GM21447 (cell line): ENCODE results near the gene TTC33.

ENCODE experiments used
- ATAC-seq: cut with Tn5 transposase; IDR thresholded peaks from one replicate; pipeline ENCODE4 v1.9.1; 2021; ENCODE audit not compliant: unreplicated experiment

The TTC33 gene

DNA sequence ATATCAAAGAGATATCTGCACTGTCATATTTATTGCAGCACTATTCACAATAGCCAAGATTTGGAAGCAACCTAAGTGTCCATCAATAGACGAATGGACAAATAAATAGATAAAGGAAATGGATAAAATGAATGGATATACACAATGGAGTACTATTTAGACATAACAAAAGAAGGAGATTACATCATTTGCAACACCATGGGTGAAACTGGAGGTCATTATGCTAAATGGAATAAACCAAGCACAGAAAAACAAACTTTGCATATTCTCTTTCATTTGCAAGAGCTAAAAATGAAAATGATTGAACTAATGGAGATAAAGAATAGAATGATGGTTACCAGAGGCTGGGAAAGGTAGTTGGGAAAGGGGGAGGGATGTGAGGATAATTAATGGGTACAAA lies 231.1 kb downstream of the TTC33 start:
- no peak for ATAC-seq

DNA sequence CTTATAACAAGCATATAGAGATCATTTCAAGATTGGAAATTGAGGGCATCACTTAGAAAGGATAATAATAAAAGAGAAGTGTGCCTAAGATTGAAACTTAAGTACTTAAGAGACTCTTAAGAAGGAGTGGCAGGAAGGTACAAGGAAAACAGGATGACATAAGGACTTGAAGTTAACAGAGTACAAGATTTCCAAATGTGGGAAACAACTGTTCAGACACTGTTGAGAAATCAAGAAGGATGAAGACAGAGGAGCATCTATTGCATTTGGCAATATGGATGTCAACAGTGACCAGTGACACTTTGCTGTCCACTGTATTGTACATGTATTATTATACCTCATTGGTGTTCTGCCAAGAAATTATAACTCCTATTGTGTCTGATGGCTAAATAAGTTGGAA lies 233.8 kb downstream of the TTC33 start:
- ATAC-seq: no peak

DNA sequence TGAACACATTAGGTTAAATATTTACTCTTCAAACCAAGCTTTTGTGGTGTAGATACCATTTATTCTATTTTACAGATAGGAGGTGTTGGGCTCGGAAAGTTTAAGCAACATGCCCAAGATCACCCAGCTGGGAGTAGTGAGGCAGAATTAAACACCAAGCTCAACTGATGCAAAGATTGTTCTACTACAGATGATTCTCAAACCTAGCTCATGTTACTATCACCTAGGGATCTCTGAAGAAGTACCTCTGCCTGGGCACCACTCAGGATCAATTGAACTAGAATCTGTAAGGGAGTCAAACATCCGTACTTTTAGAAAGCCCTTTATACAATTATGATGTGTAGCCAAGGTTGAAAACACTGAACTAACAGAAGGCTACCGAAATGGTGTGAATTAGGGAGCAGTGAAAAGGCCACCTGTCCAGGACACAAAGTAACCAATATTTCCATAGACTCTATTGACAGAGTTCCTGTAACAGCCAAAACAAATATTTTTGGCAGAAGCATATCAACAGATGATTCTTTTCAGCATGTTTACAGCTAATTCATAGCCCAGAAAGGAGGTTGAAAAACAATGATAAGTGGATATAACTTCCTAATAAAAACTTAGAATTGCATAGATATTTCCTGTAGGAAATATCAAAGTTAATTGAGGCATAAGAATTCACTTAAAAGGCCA lies 234.5 kb downstream of the TTC33 start:
- ATAC-seq: no peak

DNA sequence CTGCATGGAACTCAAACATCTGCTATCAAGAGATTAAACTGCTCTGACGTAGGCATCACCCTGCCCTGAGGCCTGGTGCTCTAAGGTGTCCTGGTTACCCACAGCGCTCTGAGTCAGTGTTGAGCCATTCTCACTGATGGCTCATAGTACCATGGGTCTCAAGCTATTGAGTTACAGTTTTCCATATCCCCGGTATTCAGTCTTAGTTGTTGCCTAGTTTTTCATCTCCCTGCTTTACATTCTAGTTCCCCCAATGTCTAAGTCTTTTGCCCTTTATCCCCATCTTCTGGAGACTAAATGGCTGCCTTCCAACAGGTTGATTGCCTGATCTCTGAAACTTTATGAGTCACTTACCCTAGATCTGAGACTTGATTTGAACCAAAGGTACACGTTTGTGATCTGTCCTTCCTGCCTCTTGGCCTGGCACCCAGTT lies 237.3 kb downstream of the TTC33 start:
- no peak for ATAC-seq

DNA sequence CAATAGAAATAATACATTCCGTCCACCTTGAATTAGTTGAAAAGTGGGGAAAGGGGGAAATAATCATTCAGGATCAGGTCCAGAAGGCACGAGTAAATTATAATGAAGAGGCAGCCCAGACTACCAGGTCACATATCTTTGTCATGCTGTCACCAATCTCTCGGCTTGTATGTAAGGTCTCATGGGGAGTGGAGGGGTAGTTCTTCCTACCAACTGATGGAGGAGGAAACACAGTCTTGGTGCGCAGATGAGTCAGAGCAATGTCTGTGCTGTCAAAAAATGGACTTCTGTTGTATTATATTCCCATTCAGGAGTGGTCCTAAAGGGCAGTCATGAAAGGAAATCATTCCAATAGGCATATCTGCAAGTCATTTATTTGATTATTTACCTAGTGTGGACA lies 240.3 kb downstream of the TTC33 start:
- ATAC-seq: no peak

DNA sequence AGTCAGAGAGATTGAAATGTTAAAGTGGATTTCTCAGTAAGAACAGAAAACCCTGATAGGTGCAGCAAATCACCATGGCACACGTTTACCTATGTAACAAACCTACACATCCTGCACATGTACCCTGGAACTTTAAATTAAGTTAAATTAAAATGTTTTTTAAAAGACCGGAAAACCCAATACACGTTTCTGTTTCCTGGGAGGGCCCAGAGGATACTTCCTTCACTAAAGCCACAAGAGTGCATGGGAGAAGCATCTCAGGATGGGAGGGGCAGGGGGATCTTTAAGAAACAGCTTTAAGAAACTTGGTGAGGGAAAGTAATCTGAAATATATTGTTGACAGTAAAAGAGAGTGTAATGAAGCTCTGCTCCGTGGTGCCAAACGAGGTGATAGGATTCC lies 240.8 kb downstream of the TTC33 start:
- no peak for ATAC-seq

DNA sequence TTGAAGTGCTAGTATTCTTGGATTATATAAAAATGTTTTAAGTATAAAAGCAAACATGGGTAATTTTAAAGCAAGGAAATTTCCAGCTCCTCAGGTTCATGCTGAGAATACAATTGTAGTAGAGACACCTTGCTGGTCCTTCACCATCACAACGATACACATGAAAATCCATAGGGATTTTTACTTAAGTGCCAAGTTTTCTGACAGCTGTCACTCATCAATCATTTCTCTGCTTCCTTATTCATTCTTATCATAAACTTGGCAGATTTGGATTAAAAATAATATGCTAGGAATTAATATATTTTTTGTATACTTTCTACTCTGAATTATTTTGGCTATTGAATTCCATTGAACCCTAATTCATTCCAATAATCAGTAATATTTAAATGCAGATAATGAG lies 244.0 kb downstream of the TTC33 start:
- no peak for ATAC-seq

DNA sequence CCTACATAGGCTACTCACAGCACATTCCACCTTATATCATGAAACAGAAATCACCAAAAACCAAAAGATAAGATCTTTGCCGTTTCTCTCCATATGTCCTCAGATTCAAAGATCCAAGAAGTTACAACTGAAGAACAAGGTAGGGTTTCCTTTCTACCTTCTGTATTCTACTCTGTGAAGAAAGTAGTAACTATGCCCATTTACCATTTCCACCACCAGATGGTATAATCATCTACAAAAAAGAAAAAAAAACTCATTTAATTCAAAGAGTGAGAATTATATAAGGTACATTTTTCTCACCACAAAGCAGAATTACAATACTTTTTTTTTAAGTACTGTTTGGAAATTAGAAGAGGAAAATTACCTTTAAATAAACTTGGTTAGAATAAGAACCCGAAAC lies 248.7 kb downstream of the TTC33 start:
- ATAC-seq: no peak

DNA sequence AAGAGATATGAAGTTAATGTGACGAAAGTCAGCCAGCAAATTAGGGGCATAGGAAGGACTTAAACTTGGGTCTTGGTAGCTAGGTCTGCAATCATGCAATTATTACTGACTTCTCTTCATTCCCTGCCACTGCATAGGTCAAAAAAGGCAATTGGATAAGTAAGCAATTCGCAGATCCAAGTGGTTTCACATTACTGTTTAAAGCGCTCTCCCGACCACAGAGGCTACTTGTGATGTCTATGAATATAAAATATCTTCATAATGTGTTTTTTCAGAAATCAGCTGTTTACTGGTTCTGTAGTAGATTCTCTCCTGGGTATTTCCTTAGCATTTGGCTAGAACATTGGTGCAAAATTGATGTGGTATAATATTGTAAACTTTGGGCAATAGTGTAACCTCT lies 250.7 kb downstream of the TTC33 start:
- no peak for ATAC-seq

DNA sequence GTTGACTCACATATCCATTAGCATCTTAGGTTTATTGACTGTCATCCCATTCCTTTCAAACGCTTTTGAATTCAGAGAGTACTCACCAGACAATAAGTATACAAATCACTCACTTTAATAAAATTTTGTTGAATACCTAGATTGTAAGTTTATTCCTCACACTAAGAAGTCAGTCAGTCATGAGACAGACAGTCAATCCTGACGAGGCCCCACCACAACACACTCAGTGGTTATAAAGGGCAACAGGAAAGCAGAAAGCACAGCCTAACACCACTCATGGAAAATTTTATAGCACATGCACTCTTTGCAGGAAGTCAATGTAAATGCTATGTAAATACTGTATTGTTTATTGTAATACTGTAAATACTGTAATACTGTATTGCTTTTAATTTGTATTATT lies 252.3 kb downstream of the TTC33 start:
- no peak for ATAC-seq

DNA sequence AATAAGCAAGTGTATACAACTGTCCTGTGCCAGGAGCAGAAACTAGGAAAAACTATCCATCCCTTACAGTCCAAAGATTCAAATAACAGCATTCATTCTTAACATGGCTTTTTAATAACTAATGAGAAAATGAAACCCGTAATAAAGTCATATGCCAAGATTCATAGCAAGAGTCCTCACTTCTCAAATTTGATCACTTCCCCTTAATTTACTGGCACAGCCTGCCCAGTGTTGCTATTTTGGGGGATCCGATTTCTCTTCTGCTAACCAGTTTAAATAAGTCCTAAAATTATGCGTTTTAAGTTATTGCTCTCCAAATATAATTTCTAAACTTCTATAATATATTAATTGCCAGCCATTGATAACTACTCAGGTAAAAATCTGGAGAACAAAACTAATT lies 253.0 kb downstream of the TTC33 start:
- ATAC-seq: peak; percentile 69

DNA sequence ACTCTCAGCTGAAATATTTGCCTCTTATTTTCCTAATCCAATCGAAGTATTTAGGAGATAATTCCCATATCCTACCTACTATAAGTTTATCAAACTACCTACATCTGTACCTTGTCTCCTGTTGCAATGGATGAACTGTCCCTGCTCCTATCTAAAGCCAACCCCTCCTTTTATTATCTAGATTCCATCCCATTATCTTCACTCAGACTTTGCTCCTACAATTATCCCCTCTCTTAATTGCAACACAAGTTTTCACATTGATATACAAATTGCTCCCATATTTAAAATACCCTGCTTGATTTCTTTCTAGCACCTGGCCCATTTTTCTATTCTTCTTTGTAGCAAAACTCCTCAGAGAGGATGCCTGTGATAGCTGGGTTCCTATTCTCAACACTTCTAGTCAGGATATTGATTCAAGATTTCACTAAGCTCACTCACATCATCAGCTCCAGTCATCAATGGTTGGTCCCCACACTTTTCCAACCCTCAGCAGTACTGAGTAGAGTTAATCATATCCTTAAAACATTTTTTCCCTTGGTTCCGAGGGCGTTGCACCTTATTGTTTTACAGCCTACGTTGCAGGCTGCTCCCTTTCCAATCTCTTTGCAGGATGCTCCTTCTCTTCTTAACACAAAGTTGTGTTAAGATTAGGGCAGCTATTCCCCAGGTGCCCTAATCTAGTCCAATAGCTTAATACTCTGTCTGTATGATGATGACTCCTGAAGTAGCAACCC lies 253.9 kb downstream of the TTC33 start:
- no peak for ATAC-seq

DNA sequence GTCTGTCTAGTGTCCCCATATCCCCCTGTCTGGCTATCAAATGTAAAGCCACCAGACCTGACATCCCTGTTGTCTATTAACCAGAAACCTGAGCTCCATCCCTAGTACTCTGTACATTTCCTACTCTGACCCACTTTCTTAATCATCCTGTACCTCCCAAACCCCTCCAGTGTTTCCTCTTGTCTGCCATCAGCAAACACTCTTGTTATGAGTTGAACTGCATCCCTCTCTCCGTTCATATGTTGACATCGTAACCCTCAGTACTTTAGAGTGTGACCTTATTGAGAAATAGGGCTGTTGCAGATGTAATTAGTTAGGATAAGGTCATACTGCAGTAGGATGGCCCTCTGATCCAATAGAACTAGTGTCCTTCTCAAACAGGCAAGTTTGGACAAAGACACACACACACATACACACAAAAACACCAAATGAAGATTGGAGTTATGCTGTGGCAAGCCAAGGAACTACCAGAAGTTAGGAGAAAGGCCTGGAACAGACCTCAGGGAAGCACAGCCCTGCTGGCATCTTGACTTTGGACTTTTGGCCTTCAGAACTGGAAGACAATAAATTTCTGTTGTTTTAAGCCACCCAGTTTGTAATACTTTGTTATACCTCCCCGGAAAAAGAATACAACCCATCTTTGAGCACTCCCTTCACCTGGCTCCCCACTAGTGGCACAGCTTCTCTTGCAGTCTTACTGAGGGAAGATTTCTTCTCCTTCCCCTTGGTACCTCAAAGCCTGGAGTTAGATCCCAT lies 256.1 kb downstream of the TTC33 start:
- no peak for ATAC-seq

DNA sequence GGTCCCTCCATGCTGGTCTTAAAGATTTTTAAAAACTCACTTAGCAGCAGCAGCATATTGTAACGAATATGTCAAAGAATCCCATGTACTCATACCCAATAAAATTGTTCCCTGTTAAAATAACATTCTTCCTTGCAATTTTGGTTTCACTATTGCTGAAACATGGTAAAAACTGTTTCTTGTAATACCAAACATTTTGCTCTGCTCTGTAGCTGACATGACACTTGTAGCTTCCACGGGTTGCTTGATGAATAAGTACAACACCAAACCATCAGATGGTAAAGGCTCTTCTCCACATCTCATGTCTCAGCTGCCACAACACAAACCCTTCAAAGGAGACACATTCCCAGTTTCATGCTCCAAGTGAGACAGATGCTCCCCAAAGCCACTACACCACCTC lies 256.8 kb downstream of the TTC33 start:
- no peak for ATAC-seq

DNA sequence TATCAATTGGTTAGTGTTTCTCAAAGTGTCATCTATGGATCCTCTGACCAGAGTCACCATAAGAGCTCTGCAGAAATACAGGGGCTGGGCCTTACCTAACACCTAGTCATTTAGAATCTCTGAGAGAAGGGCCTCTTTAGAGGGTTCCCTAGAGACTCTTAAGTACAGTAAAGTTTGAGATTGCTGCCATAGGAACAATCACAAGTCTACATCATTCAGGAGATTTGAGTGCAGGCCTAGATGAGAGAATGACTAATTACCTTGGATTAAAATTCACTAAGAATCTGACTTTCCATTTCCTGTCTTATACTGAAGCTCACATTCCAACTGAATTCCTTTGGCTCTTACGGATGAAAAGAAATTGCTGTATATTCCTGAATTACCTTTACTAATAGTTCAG lies 258.2 kb downstream of the TTC33 start:
- no peak for ATAC-seq

DNA sequence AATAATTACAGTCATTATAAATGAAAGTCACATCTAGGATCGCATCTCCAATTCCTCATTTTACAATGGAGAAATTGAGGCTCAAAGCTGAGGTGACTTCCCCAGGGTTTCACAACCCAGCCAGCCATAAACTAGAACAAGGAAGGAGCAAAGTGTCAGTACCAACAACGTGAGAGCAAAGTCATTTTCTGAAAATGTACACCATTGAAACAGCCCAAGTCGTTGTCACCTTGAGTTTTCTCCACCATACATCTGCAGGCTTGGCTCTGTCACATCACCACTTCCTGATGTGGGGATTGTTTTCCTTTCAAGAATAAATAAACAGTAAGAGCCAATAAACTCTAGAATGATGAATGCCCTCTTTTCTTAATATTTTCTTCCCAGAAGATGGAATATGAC lies 260.5 kb downstream of the TTC33 start:
- no peak for ATAC-seq

DNA sequence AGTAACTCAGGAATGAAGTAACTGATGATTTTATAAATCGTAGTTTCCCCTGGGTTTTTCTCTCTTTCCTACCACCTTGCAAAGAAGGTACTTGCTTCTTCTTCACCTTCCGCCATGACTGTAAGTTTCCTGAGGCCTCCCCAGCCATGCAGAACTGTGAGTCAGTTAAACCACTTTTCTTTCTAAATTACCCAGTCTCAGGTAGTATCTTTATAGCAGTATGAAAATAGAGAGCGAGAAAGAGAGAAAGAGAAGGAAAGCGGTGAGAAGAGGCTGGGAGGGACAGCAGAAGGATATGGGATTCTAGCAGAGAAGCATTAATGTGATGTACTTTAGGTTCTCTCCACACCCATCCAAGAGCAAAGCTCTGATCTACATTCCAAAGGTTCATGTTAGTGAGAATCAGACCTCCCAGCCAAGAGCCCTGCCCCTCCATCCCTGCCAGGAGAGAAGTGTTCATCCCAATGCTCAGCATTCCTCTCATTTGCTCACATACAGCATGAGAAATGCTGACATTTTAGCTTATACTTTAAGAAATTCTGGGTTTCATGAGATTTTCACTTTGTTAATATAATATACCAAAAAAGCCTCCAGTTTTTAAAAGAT lies 261.0 kb downstream of the TTC33 start:
- ATAC-seq: no peak

DNA sequence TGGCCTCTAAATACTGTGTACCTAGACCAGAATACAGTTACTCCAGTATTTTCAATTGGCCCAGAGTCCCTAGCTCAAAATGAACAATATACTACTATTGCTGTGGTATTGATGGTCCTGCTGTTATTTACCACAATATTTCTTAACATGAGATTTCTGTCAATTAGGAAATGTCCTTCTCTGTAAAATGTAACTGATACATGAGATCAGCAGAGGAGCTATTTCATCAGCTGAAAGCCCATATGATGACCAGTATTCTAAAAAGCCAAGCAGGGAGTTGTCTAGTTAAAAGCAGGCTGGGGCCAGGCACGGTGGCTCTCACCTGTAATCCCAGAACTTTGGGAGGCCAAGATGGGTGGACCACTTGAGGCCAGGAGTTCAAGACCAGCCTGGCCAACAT lies 263.7 kb downstream of the TTC33 start:
- ATAC-seq: no peak

DNA sequence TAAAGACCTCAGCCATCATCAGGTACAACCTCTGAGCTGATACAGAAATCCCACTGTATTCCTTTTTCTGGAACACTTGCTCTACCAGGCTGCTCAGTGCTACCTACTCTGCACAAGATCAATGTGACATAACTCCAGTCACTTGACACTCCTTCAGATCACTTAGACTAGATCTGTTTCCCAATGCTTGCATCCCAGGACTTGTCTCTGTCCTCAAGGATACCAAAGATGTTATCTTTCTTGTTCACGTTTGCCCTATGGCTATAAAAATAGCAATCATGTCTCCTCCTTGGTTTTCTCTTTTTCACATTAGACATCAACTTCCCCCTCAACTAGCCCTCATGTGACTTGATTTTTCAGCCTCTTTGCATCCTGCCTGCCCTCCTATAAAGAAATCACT lies 264.1 kb downstream of the TTC33 start:
- no peak for ATAC-seq

DNA sequence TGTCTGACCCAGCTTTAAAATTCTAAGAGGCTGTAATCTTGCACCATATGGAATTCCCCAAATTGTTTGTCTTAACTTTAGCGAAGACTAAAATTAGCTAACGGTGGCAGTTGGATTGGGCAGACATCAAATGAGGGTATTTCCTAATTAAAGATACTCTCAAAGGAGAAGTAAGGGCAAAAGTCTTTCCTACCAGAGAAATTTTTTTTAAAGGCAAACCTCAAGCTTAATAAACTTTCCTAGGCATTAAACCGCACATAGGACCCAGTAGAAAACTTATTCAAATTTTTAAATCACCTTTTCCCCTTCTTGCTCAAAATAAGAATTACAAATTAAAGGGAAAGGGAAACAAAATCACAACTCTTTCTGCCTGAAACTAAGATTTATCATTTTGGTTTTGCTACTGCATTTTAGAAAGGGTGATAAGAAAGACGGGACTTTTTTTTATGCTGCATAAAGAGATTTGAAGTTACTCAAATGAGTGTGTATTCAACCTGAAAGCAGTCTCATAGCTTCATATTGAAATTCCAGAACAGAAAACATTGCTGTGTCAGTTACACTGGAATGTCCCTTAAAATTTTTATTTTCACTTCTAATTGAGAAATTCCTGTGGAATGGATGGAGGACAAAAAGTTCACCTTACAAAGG lies 265.2 kb downstream of the TTC33 start:
- ATAC-seq: peak; percentile 43

DNA sequence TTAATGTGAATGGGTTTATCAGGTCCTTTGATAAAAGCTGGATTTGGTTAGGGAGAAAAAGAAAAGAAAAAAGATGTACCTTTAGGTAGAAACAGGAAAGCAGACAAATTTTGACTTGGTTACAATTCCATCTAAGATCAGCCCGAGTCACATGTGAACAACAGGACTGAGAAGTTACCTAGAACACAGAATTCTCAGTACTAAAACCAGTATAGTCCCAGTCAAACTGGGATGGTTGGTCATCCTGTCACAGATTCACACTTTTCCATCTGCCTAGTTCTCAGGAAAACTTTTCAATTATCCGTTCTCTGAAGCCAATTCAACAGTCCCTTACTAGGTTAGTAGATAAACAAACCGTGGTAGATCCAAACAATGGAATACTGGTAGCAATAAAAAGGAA lies 266.3 kb downstream of the TTC33 start:
- ATAC-seq: no peak
